GM20431 (cell line): ENCODE measurements around the gene JAK3.

Source experiments
- in situ Hi-C: fragments of 300-500 bp; cut with MseI, MboI; formaldehyde crosslinking; loops from one replicate; pipeline ENCODE4 v1.15.0; 2020; ENCODE audit warnings: low sequenced_read_pairs; ENCODE audit not compliant: unreplicated experiment

Gene JAK3

DNA sequence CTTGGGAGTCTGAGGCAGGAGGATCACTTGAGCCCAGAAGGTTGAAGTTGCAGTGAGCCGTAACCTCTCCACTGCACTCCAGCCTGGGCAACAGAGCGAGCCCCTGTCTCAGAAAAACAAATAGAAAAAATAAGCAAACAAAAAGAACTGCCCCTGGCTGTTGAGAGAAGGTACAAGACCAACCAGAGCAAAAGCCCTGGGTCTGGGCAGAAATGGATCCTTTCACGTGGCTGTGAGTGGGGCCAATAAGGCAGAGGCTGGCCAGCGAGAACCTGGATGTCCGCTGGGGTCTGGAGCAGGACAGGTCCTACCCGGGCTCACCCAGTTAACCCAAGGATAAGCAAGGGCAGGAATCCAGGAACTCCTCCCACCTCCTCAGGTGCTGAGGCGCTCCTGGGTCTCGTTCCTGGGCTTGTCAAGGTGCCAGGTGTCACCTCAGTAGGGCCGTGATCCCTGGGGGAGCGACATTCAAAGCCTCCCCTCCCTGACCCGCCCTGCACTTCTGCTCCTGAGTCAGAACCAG, 19.2 kb upstream of the JAK3 start:
- in situ Hi-C loops = loop anchor here (5.0 kb wide), 1 partner anchor 65 kb away; the partner anchor contains the start of gene CCDC124

- in situ Hi-C loops = loop anchor here (5.0 kb wide), 1 partner anchor 66 kb away; the partner anchor contains the start of gene CCDC124
These were observed 18.7 kb upstream of the JAK3 start for GRCh38 chr19:17866312-17866963.

GRCh38 chr19:17865364-17866311, 17.9 kb upstream of the JAK3 start:
- in situ Hi-C loops = loop anchor here (5.0 kb wide), 1 partner anchor 67 kb away; the partner anchor contains the start of gene CCDC124

DNA sequence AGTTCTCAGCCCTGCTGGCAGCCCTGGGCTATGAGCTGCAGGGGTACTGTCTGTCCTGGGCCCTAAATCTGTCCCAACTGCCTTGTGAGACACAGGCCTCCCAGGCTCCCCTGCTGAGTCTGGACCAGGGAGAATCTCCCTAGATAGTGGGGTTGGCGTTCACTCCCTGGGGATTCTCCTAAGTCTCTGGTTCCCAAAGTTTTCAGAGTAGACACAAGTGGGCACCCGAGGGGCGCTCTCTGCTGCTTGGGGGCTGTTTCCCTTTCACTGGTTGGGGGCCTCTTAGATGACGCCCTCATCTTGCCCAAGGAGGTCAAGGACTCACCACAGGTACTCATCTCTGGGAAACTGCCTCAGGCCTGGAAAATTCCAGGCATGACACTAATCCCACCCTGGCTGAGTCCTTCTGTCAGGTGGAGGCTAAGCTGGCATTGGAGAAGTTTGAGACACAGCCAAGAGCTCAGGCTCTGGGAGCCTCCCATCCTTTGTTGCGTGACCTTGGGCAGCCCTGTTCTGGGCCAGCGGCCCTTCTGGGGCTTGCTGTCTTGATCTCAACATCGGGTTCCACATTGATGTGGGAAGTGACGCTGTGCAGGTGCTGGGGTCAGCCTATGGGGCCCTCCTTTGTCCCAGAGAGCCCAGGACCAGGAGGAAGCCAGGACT, 15.9 kb upstream of the JAK3 start:
- in situ Hi-C loops = no loop called here

- in situ Hi-C loops = no loop called here
These were observed 15.1 kb upstream of the JAK3 start for GRCh38 chr19:17862711-17863519.

GRCh38 chr19:17861542-17862402, 14.0 kb upstream of the JAK3 start:
- in situ Hi-C loops = no loop called here

DNA sequence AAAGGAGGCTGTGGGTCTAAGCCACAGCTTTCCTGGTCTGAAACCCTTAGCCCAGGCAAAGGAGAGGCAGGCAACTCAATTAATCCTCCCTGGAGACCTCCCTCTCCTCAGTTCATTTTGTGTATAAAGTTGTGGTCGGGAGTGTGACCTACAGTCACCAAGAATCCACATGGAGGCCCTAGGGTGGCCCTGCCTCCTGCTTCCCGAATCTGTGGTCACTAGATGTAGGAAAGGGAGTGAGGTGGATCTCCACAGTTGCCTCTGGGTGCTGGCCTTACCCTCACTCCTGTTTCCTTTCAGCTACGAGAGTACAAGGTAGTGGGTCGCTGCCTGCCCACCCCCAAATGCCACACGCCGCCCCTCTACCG, 13.2 kb upstream of the JAK3 start:
- in situ Hi-C loops = no loop called here

DNA sequence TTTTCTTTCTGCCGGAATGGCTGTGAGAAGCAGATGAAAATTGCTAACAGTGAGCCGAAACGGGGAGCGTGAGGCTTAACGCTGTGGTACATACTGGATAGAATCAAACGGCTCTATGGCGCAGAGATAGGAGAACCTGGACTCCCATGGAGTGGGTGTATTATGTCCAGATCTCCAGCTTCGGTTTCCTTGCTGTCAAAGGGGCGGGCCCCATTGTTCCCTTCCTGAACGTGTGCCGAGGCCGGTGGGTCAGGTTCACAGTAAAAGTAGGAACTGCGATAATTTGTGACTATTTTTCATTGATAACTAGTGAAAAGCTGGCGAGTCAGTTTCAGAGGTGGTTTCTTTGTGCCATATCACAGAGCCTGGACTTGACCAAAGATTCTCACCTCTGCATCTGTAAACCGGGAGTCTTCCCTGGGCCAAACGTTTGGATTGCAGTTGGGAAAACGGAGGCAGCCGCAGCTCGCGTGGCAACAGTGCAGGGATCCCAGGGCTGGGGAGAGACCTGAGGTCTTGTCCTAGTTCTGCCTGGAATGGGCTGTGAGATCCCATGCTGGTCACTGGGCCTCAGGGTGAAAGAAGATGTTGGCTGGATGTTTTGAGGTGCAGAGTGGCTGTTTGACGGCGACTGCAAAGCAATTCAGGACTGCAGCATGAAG, 12.7 kb upstream of the JAK3 start:
- in situ Hi-C loops = no loop called here

- in situ Hi-C loops = no loop called here
These were observed 11.9 kb upstream of the JAK3 start, which contains the start of gene RPL18A for GRCh38 chr19:17859533-17860330. TSS of gene RPL18A (plus strand) at chr19:17859910. CDS start at chr19:17859957, 47 bp downstream.

DNA sequence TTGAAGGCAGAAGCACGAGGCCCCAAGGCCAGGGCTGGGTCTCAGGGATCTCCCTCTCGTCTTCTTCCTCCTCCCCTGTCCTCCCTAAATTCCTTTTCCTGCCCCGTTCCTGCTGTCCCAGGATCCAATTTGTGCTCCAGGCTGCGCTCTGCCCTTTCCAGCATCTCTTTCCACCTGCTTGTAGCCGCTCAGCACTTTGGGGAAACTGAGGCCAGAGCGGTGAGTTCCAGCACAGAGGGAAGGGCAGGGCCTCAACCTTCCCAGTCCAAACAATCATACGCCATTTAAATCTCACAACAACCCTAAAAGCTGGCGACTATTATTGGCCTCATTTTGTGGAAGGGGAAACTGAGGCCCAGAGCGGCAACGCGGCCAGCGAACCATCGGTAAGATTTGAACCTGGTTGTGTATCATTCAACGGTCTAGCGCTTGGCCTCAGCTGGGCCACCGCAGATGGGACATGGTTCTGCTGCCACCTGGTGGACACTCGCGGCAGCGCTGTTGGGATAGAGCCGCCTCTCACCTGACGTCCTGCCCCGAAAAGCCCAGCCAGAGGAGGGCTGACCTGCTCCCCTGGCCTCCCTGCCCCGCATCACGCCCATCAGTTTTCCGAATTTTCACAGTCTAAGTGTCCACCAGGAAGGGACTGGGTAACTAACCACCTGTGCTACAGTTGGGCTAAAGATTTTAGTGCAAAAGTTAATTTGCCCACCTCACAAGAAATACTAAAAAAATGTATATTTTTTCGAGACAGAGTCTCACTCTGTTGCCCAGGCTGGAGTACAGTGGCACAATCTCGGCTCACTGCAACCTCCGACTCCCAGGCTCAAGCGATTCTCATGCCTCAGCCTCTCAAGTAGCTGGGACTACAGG, 7.7 kb upstream of the JAK3 start:
- in situ Hi-C loops = no loop called here

- in situ Hi-C loops = no loop called here
These were observed 6.3 kb upstream of the JAK3 start for GRCh38 chr19:17854061-17854460.

DNA sequence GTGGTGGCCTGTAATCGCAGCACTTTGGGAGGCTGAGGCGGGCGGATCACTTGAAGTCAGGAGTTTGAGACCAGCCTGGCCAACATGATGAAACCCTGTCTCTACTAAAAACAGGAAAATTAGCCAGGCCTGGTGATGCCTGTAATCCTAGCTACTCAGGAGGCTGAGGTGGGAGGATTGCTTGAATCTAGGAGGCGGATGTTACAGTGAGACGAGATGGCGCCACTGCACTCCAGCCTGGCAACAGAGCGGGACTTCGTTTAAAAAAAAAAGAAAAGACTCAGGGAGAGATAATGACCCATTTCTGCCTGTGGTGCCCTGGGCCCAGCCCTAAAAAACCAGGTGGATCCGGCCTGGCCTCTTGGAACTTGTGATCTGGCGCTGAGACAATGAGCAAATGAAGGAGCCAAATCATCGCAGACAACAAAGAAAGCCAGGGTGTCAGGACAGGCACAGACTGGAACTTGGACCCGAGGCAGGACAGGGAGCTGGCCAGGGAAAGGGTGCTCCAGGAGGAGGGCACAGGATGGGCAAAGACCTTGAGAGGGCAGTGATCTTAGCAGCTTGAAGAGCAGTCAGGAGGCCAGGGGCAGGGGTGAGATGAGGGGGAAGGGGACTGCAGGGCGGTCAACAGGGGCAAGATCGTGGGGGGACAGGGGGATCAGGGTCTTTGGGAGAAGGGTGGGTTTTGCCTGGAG, 962 bp upstream of the JAK3 start:
- in situ Hi-C loops = no loop called here

- in situ Hi-C loops = no loop called here
These were observed 1.6 kb downstream of the JAK3 start for GRCh38 chr19:17846146-17846545.

DNA sequence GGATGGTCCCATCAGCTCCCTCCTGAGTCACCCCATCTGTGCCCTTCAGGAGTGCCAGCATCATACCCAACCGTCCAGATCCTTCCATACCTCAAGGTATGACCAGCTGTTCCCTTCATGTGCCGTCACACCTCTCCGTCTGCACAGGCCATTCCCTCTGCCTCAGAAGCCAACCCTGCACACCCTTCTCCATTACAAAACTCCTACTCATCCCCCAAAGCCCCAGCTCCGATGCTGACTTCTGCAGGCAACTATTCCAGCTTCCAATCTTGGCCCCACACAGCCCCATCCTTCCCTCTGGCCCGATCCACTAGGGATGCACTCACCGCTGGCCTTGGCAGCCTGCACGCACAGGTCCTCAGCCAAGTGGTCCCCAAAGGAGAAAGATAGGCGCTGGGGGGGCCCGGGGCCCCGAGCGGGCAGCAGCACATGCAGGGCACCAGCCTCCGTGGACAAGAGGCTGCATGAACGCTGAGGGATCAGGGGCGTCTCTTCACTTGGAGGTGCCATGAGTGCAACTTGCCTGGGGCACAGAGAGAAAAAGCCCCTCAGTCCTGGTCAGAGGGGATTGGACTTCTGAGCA, 3.8 kb downstream of the JAK3 start:
- in situ Hi-C loops = no loop called here

- in situ Hi-C loops = no loop called here
These were observed 4.4 kb downstream of the JAK3 start for GRCh38 chr19:17843292-17843827.
